ENCODE measurements around the gene MXRA7.

DNA sequence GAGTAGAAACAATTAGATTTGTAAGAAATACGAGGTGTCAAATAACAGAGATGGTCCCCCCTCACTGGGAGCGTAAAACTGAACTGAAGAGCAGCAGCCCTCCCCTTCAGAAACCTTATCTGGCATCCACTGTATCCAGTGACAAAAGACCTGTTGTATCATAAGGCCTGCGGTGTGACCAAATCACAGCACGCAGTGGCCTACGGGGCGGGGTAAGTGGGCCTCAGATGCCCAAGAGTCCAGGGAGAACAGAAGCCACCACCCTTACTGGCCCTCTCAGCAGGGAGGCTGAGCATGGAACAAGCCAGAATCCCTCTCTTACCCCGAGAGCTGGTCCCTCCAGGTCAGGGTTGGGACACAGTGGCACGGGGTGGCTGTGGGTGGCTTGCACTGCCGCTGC, 10.2 kb upstream of the MXRA7 start:
- TF ChIP-seq, protein P1, sequence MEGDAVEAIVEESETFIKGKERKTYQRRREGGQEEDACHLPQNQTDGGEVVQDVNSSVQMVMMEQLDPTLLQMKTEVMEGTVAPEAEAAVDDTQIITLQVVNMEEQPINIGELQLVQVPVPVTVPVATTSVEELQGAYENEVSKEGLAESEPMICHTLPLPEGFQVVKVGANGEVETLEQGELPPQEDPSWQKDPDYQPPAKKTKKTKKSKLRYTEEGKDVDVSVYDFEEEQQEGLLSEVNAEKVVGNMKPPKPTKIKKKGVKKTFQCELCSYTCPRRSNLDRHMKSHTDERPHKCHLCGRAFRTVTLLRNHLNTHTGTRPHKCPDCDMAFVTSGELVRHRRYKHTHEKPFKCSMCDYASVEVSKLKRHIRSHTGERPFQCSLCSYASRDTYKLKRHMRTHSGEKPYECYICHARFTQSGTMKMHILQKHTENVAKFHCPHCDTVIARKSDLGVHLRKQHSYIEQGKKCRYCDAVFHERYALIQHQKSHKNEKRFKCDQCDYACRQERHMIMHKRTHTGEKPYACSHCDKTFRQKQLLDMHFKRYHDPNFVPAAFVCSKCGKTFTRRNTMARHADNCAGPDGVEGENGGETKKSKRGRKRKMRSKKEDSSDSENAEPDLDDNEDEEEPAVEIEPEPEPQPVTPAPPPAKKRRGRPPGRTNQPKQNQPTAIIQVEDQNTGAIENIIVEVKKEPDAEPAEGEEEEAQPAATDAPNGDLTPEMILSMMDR (conservative IDR thresholded peaks at IDR 0.05), result no peak
- TF ChIP-seq ZFX (IDR thresholded peaks at IDR 0.05), result no peak
